Testis (tissue), 3 donors: Measurements from ENCODE around the gene LRIT2. TPM values are rescaled to one million over a fixed set of nuclear protein-coding genes. Genes with fewer than 3 reads are reported as not detected.

Experiments used
- DNase-seq: peaks from one replicate; pipeline ENCODE4 v3.0.0-alpha.2; 2019
- H3K27ac ChIP-seq, 2 donors: fragments of 200-600 bp; sonication (generic); one replicate each; pipeline ENCODE4 v1.5.1; 2019
- H3K27me3 ChIP-seq: fragments of 200-600 bp; sonication (generic); one replicate; pipeline ENCODE4 v1.5.1; 2019
- H3K36me3 ChIP-seq: fragments of 200-600 bp; sonication (generic); one replicate; pipeline ENCODE4 v1.5.1; 2017; ENCODE audit warnings: low read depth; ENCODE audit errors: missing control alignments
- H3K4me1 ChIP-seq: fragments of 200-600 bp; sonication (generic); one replicate; pipeline ENCODE4 v1.5.1; 2019
- H3K4me3 ChIP-seq, 2 donors: fragments of 200-600 bp; sonication (generic); one replicate each; pipeline ENCODE4 v1.5.1; 2017 to 2019
- H3K9me3 ChIP-seq: fragments of 200-600 bp; sonication (generic); one replicate; pipeline ENCODE4 v1.5.1; 2017
- POLR2A ChIP-seq: fragments of 450-650 bp; IDR thresholded peaks from one replicate; pipeline ENCODE4 v1.6.1; 2017; ENCODE audit warnings: antibody characterized with exemption, mild to moderate bottlenecking, moderate library complexity
- WGBS, 2 donors: methylation state at CpG; one replicate each; pipeline ENCODE4 v1.1.5; 2018; 5-methylcytosine and 5-hydroxymethylcytosine counted together
- intact Hi-C: fragments of 100-400 bp; cut with DNase I; formaldehyde crosslinking; loops from one replicate; pipeline ENCODE4 v1.15.1; 2023; ENCODE audit warnings: low total_unique reads
- polyA plus RNA-seq: library from polyadenylated mRNA; stranded (reverse); fragments of 350-450 nt; fragmentation: Illumina TruSeq; extraction: RNeasy Lipid Tissue Mini Kit (QIAGEN cat#74804); gene quantifications from one replicate; pipeline ENCODE4 v1.2.3, GENCODE V29; 2014; ENCODE audit warnings: low read depth, low replicate concordance; ENCODE audit not compliant: insufficient read depth
- total RNA-seq, 2 donors: library from RNA; depleted of rRNA; stranded (reverse); fragments of >200 nt; gene quantifications; one replicate each; pipeline ENCODE4 v1.2.3, GENCODE V29; 2016
- TF ChIP-seq, protein P1 (sequence below), 3 experiments: fragments of 450-650 bp in 2 of 3; fragments of 200-600 bp in 1 of 3; sonication (generic) in 1 of 3; IDR thresholded peaks; one replicate each; pipeline ENCODE4 v1.5.1; 2016 to 2019; ENCODE audit warnings: antibody characterized with exemption in 3 of 3, mild to moderate bottlenecking in 2 of 3, moderate library complexity in 1 of 3

The LRIT2 gene
- total and polyA plus RNA-seq, 3 donors from 2014 or later = 0.12 to 0.20 TPM; not detected in 1

DNA sequence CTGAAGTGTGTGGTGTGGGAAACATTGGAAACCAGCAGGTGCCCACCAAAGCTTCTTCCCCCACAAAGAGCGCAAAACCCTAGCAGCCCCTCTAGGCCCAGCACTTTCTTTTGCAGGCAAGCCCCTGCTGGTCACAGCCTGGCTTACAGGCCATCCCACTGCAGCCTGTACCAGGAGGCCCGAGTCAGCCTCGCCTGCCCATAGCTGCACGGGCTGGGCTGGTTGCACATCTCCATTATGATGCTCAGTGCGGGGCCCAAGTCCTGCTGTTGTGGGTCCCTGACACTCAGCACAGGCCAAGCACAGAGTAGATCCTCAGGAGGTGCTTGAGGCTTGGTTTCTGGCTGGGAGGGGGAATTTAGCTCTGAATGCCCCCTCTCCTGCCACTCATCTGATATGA lies 23.0 kb downstream of the LRIT2 start:
- intact Hi-C loops = no loop called here
- DNase-seq = no peak
- no peaks in the 10 kb centered on the region for H3K9me3 ChIP-seq
- 91% methylated on average over 5 of the region's 5 CpGs for WGBS, 2 donors
- no peak overlapping the region for H3K4me3 ChIP-seq
- TF ChIP-seq POLR2A = no peak
- TF ChIP-seq, protein P1, sequence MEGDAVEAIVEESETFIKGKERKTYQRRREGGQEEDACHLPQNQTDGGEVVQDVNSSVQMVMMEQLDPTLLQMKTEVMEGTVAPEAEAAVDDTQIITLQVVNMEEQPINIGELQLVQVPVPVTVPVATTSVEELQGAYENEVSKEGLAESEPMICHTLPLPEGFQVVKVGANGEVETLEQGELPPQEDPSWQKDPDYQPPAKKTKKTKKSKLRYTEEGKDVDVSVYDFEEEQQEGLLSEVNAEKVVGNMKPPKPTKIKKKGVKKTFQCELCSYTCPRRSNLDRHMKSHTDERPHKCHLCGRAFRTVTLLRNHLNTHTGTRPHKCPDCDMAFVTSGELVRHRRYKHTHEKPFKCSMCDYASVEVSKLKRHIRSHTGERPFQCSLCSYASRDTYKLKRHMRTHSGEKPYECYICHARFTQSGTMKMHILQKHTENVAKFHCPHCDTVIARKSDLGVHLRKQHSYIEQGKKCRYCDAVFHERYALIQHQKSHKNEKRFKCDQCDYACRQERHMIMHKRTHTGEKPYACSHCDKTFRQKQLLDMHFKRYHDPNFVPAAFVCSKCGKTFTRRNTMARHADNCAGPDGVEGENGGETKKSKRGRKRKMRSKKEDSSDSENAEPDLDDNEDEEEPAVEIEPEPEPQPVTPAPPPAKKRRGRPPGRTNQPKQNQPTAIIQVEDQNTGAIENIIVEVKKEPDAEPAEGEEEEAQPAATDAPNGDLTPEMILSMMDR (IDR thresholded peaks at IDR 0.05) = no peak
- H3K27ac ChIP-seq = no peak overlapping the region
- no peaks in the 10 kb centered on the region for H3K36me3 ChIP-seq
- H3K4me1 ChIP-seq = no peaks in the 10 kb centered on the region
- H3K27me3 ChIP-seq = no peaks in the 10 kb centered on the region

DNA sequence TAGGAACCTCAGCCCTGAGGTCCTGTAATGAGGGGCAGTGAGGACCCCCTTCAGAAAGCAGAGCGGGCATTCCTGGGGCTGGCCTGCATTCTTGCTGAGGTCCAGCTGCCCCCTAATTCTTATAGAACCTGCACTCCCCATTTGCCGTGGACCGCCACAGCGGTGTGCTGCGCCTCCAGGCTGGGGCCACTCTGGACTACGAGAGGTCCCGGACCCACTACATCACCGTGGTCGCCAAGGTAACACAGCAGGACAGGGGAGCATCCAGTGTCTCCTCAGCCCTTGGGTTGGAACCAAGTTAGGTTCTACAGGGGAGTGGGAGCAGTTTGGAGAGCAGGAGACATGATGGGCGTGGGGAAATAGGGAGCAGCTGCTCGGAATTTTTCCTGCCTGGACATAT lies 23.7 kb downstream of the LRIT2 start:
- intact Hi-C loops = no loop called here
- no peak for DNase-seq
- no peak overlapping the region for H3K27ac ChIP-seq
- no peaks in the 10 kb centered on the region for H3K27me3 ChIP-seq
- H3K9me3 ChIP-seq = no peaks in the 10 kb centered on the region
- no peak for TF ChIP-seq POLR2A
- TF ChIP-seq, protein P1 (IDR thresholded peaks at IDR 0.05) = no peak
- no peaks in the 10 kb centered on the region for H3K36me3 ChIP-seq
- 90 to 96% methylated on average over 4 to 11 of the region's 11 CpGs for WGBS, 2 donors
- no peak overlapping the region for H3K4me3 ChIP-seq
- H3K4me1 ChIP-seq = no peaks in the 10 kb centered on the region

DNA sequence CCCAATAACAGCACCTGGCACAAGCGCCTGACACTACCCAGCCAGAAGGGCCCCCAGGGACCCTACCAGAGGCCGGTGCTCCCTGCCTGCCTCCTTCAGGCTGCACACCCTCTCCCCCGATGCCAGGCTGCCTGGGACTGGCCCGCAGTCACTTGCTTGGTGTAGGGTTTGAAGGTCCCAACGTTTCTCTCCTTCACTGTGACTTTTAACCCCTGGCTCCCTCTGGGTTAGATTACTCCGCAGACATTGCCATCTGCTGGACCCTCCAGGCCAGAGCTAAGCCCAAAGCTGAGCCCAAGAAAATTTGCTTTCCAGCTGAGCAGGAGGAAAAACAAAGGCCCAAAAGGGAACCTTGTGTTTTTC lies 24.1 kb downstream of the LRIT2 start:
- WGBS, 2 donors = 57% methylated on average over 6 of the region's 6 CpGs
- no peak overlapping the region for H3K27ac ChIP-seq
- H3K27me3 ChIP-seq = no peaks in the 10 kb centered on the region
- no peak for TF ChIP-seq POLR2A
- TF ChIP-seq, protein P1 (IDR thresholded peaks at IDR 0.05) = no peak
- no peak overlapping the region for H3K4me3 ChIP-seq
- intact Hi-C loops = no loop called here
- H3K9me3 ChIP-seq = no peaks in the 10 kb centered on the region
- H3K36me3 ChIP-seq = no peaks in the 10 kb centered on the region
- no peak for DNase-seq
- H3K4me1 ChIP-seq = no peaks in the 10 kb centered on the region

DNA sequence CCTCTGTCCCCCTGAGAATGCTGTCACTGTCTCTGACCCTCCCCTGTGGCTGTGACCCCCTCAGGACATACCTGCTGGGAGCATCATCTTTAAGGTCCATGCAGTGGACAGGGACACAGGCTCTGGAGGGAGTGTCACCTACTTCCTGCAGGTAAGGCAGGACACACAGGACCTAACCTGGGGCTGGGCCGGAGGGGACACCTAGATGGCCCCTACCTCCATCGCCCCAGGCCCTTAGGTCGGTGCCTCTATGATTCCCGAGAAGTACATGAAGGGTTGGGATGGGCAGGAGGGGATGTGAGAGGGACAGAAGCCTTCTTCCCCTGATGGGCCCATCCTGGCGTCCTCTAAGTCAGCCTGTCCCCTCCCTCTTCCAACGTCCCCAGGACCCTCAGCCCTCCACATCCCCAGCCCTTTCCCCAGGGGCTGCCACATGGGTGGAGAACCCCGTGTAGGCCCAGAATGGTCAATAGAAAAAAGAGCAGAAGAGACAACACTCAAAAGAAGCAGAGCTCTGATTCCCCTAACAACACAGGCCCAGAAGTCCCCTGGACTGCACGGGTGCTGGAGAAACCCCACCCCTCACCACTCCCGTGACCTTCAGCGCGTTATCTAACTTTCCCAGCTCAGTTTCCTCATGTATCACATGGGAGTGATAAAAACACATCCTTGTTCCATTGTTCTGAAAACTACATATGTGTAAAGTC lies 24.7 kb downstream of the LRIT2 start:
- Histone ChIP-seq H3K4me1 (no peaks in the 10 kb centered on the region), H3K9me3 (no peaks in the 10 kb centered on the region), H3K27ac (no peak overlapping the region), H3K27me3 (no peaks in the 10 kb centered on the region), H3K36me3 (no peaks in the 10 kb centered on the region), H3K4me3 (no peak overlapping the region)
- TF ChIP-seq, protein P1 (IDR thresholded peaks at IDR 0.05) = no peak
- TF ChIP-seq POLR2A = no peak
- 60 to 73% methylated on average over 7 to 10 of the region's 11 CpGs for WGBS, 2 donors
- DNase-seq = no peak
- intact Hi-C loops = no loop called here
